HepG2 (cell line): ENCODE measurements around the gene ARPC3. TPM values are rescaled to one million over a fixed set of nuclear protein-coding genes. Genes with fewer than 3 reads are reported as not detected.
A peak's percentile ranks its signal among the peaks of the same experiment; 100 is the strongest.

Experiments used
- ATF1 ChIP-seq: IDR thresholded peaks from 2 replicates; pipeline ENCODE4 v1.6.1; 2016; ENCODE audit warnings: mild to moderate bottlenecking, control low read depth
- ATF7-NPFF ChIP-seq: sonication (generic); formaldehyde crosslinking; IDR thresholded peaks from 2 replicates; pipeline ENCODE4 v1.8.1; 2023; ENCODE audit warnings: mild to moderate bottlenecking, low read depth, missing genetic modification reagents, moderate library complexity
- CREB3 ChIP-seq: sonication (generic); formaldehyde crosslinking; IDR thresholded peaks from 2 replicates; pipeline ENCODE4 v1.5.0; 2020; ENCODE audit warnings: missing genetic modification reagents
- FOXJ3 ChIP-seq: sonication (generic); formaldehyde crosslinking; IDR thresholded peaks from 2 replicates; pipeline ENCODE4 v1.4.0; 2020; ENCODE audit warnings: missing genetic modification reagents, mild to moderate bottlenecking, borderline replicate concordance
- GABPA ChIP-seq, 2 experiments: IDR thresholded peaks; 2 replicates each; pipeline ENCODE4 v1.6.1; 2011 to 2016; ENCODE audit warnings: low read depth in 2 of 2, low read length in 1 of 2, missing biosample characterization in 1 of 2, missing genetic modification characterization in 1 of 2
- GABPB1 ChIP-seq: IDR thresholded peaks from 2 replicates; pipeline ENCODE4 v1.6.1; 2016; ENCODE audit warnings: mild to moderate bottlenecking, missing genetic modification reagents, moderate library complexity, missing compliant biosample characterization
- HMGXB3 ChIP-seq: sonication (generic); formaldehyde crosslinking; IDR thresholded peaks from 2 replicates; pipeline ENCODE4 v1.4.0; 2020; ENCODE audit warnings: missing genetic modification reagents, borderline replicate concordance
- MYC ChIP-seq: sonication (generic); formaldehyde crosslinking; IDR thresholded peaks from 2 replicates; pipeline ENCODE4 v1.9.0; 2021; ENCODE audit warnings: missing genetic modification reagents, borderline replicate concordance
- NFIB ChIP-seq: sonication (generic); formaldehyde crosslinking; IDR thresholded peaks from 2 replicates; pipeline ENCODE4 v1.9.0; 2021; ENCODE audit warnings: missing genetic modification reagents, mild to moderate bottlenecking, borderline replicate concordance
- POLR2A ChIP-seq, 2 experiments: IDR thresholded peaks; 2 replicates each; pipeline ENCODE4 v1.6.1; 2011; ENCODE audit warnings: low read depth in 2 of 2, low read length in 2 of 2, mild to moderate bottlenecking in 1 of 2, moderate library complexity in 1 of 2; ENCODE audit not compliant: insufficient read depth in 1 of 2
- RCOR2 ChIP-seq: IDR thresholded peaks from 2 replicates; pipeline ENCODE4 v1.6.1; 2016; ENCODE audit warnings: missing biosample characterization, missing genetic modification reagents
- SALL2 ChIP-seq: sonication (generic); formaldehyde crosslinking; IDR thresholded peaks from 2 replicates; pipeline ENCODE4 v1.8.1; 2023; ENCODE audit warnings: mild to moderate bottlenecking, missing genetic modification reagents, inconsistent platforms
- SPEN ChIP-seq: sonication (generic); formaldehyde crosslinking; IDR thresholded peaks from 2 replicates; pipeline ENCODE4 v1.5.1; 2020; ENCODE audit warnings: low read depth, mild to moderate bottlenecking, missing genetic modification reagents
- TBL1XR1 ChIP-seq: fragments of 150-350 bp; IDR thresholded peaks from 2 replicates; pipeline ENCODE4 v1.6.1; 2014; ENCODE audit warnings: borderline replicate concordance, low read length; ENCODE audit not compliant: partially characterized antibody
- ZFP41 ChIP-seq: sonication (generic); formaldehyde crosslinking; IDR thresholded peaks from 2 replicates; pipeline ENCODE4 v1.4.0; 2020; ENCODE audit warnings: mild to moderate bottlenecking, missing genetic modification reagents, borderline replicate concordance
- ZNF543 ChIP-seq: sonication (generic); formaldehyde crosslinking; IDR thresholded peaks from 2 replicates; pipeline ENCODE4 v1.4.0; 2020; ENCODE audit warnings: mild to moderate bottlenecking, missing genetic modification reagents
- ZNF652 ChIP-seq: IDR thresholded peaks from 2 replicates; pipeline ENCODE4 v1.6.1; 2016; ENCODE audit warnings: low read depth, borderline replicate concordance
- ZNF724P ChIP-seq: sonication (generic); formaldehyde crosslinking; IDR thresholded peaks from 2 replicates; pipeline ENCODE4 v1.8.0; 2022; ENCODE audit warnings: missing genetic modification reagents, borderline replicate concordance
- ZNF773 ChIP-seq: sonication (generic); formaldehyde crosslinking; IDR thresholded peaks from 2 replicates; pipeline ENCODE4 v1.4.0; 2020; ENCODE audit warnings: missing genetic modification reagents, borderline replicate concordance
- ZSCAN22 ChIP-seq: sonication (generic); formaldehyde crosslinking; IDR thresholded peaks from 2 replicates; pipeline ENCODE4 v1.4.0; 2020; ENCODE audit warnings: mild to moderate bottlenecking, missing genetic modification reagents
- polyA plus RNA-seq, 8 experiments: library from polyadenylated mRNA; depleted of rRNA in 3 of 8; stranded (reverse) in 7 of 8; unstranded in 1 of 8; fragments of >200 nt; fragmentation: Illumina TruSeq in 4 of 8; extraction: Trizol in 4 of 8; gene quantifications; 2 replicates each; pipeline versions ENCODE4 v1.2.1 to v1.2.3, GENCODE V29; 2011 to 2016; ENCODE audit warnings: low read depth in 4 of 8, missing spikeins in 1 of 8, mixed read lengths in 1 of 8; ENCODE audit not compliant: insufficient read depth in 1 of 8
- total RNA-seq, 5 experiments: library from RNA; depleted of rRNA; stranded (reverse); fragments of >200 nt; fragmentation: Illumina TruSeq; extraction: Trizol; gene quantifications; 2 replicates each; pipeline ENCODE4 v1.2.3, GENCODE V29; 2016; ENCODE audit warnings: low read depth in 1 of 5
- TF ChIP-seq, protein P1 (sequence below): sonication (generic); formaldehyde crosslinking; IDR thresholded peaks from 2 replicates; pipeline ENCODE4 v1.5.1; 2020; ENCODE audit warnings: missing genetic modification reagents, mild to moderate bottlenecking, borderline replicate concordance
- TF ChIP-seq, protein P2 (sequence below): IDR thresholded peaks from 2 replicates; pipeline ENCODE4 v1.6.1; 2016; ENCODE audit warnings: mild to moderate bottlenecking, missing biosample characterization, missing genetic modification reagents

The ARPC3 gene
- total and polyA plus RNA-seq, 2 of the 13 experiments (the other 11 are each of a cell fraction or from before 2014, with no cell fraction given): 32.7 to 234 TPM

- TF ChIP-seq, protein P1, sequence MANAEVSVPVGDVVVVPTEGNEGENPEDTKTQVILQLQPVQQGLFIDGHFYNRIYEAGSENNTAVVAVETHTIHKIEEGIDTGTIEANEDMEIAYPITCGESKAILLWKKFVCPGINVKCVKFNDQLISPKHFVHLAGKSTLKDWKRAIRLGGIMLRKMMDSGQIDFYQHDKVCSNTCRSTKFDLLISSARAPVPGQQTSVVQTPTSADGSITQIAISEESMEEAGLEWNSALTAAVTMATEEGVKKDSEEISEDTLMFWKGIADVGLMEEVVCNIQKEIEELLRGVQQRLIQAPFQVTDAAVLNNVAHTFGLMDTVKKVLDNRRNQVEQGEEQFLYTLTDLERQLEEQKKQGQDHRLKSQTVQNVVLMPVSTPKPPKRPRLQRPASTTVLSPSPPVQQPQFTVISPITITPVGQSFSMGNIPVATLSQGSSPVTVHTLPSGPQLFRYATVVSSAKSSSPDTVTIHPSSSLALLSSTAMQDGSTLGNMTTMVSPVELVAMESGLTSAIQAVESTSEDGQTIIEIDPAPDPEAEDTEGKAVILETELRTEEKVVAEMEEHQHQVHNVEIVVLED (CRISPR knock-in tag): peak; percentile 79; the same call in 1 of the 2 replicates
- TF ChIP-seq FOXJ3: 0 out of 2 replicates have a peak, but pooled peaks have one; percentile 72
- no peak for TF ChIP-seq ZNF773 (CRISPR knock-in tag)
- TF ChIP-seq TBL1XR1: peak; percentile 29
- TF ChIP-seq SALL2 (CRISPR knock-in tag): peak; percentile 85
- TF ChIP-seq GABPA (IDR thresholded peaks at IDR 0.05; ENCODE audit: low read depth, low read length): no peak
- peak; percentile 74 for TF ChIP-seq GABPA (CRISPR knock-in tag; IDR thresholded peaks at IDR 0.05; ENCODE audit: low read depth)
- TF ChIP-seq SPEN (CRISPR knock-in tag): peak; percentile 89
- TF ChIP-seq MYC: peak; percentile 97
- peak; percentile 46; the same call in 1 of the 2 replicates for TF ChIP-seq ATF7-NPFF (CRISPR knock-in tag)
- TF ChIP-seq RCOR2: no peak
- no peak for TF ChIP-seq ZNF652 (CRISPR knock-in tag)
- no peak for TF ChIP-seq ZFP41 (CRISPR knock-in tag)
- peak; percentile 34; the same call in 1 of the 2 replicates for TF ChIP-seq ZNF543 (CRISPR knock-in tag)
- TF ChIP-seq NFIB (CRISPR knock-in tag): no peak
- TF ChIP-seq, protein P2, sequence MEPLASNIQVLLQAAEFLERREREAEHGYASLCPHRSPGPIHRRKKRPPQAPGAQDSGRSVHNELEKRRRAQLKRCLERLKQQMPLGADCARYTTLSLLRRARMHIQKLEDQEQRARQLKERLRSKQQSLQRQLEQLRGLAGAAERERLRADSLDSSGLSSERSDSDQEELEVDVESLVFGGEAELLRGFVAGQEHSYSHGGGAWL: peak; percentile 53
- TF ChIP-seq ATF1: peak; percentile 87
- TF ChIP-seq GABPB1: peak; percentile 65
- peak; percentile 22; the same call in 1 of the 2 replicates for TF ChIP-seq ZSCAN22 (CRISPR knock-in tag)
- peak; percentile 16; the same call in 1 of the 2 replicates for TF ChIP-seq ZNF724P (CRISPR knock-in tag)
- peak; percentile 70 to 88 for TF ChIP-seq POLR2A (IDR thresholded peaks at IDR 0.05; ENCODE audit: insufficient read depth in 1 of 2, low read depth in 2 of 2, low read length in 2 of 2)
- TF ChIP-seq CREB3 (CRISPR knock-in tag): no peak
- peak; percentile 99 for TF ChIP-seq HMGXB3 (CRISPR knock-in tag)
Observed at GRCh38 chr12:110468214-110469048, 18.3 kb upstream of the ARPC3 start, which contains the start of the genes FAM216A and GPN3 (continued).
